GM18861 (cell line): Measurements from ENCODE around the gene B3GNT5.

Experiments
- ATAC-seq: cut with Tn5 transposase; IDR thresholded peaks from one replicate; pipeline ENCODE4 v1.9.1; 2021; ENCODE audit not compliant: unreplicated experiment

B3GNT5 gene

GRCh38 chr3:183287301-183287971, 34.4 kb downstream of the B3GNT5 start:
- ATAC-seq = no peak

- no peak for ATAC-seq
Observed at GRCh38 chr3:183288117-183288516, 35.1 kb downstream of the B3GNT5 start.

GRCh38 chr3:183290216-183290615, 37.2 kb downstream of the B3GNT5 start:
- no peak for ATAC-seq

GRCh38 chr3:183291497-183292031, 38.5 kb downstream of the B3GNT5 start:
- no peak for ATAC-seq

GRCh38 chr3:183293966-183294365, 40.9 kb downstream of the B3GNT5 start:
- no peak for ATAC-seq

- no peak for ATAC-seq
Observed at GRCh38 chr3:183295211-183295610, 42.2 kb downstream of the B3GNT5 start.

- no peak for ATAC-seq
Observed at GRCh38 chr3:183296944-183297343, 43.9 kb downstream of the B3GNT5 start.

- no peak for ATAC-seq
Observed at GRCh38 chr3:183298701-183299153, 45.7 kb downstream of the B3GNT5 start.

- ATAC-seq = no peak
Observed at GRCh38 chr3:183299976-183300375, 46.9 kb downstream of the B3GNT5 start.

- ATAC-seq = no peak
Observed at GRCh38 chr3:183300996-183301562, 48.0 kb downstream of the B3GNT5 start.

- no peak for ATAC-seq
Observed at GRCh38 chr3:183301937-183302580, 49.0 kb downstream of the B3GNT5 start.

GRCh38 chr3:183303690-183304089, 50.6 kb downstream of the B3GNT5 start:
- ATAC-seq = no peak

GRCh38 chr3:183306798-183307671, 54.0 kb downstream of the B3GNT5 start:
- ATAC-seq = no peak

- ATAC-seq = no peak
Observed at GRCh38 chr3:183307749-183308148, 54.7 kb downstream of the B3GNT5 start.

GRCh38 chr3:183308751-183309150, 55.7 kb downstream of the B3GNT5 start:
- no peak for ATAC-seq

GRCh38 chr3:183309276-183309675, 56.2 kb downstream of the B3GNT5 start:
- no peak for ATAC-seq

- ATAC-seq = no peak
Observed at GRCh38 chr3:183310936-183311335, 57.9 kb downstream of the B3GNT5 start.

GRCh38 chr3:183312433-183312832, 59.4 kb downstream of the B3GNT5 start:
- ATAC-seq = no peak

GRCh38 chr3:183313351-183313750, 60.3 kb downstream of the B3GNT5 start:
- no peak for ATAC-seq

- no peak for ATAC-seq
Observed at GRCh38 chr3:183313764-183314163, 60.7 kb downstream of the B3GNT5 start.

GRCh38 chr3:183315739-183316138, 62.7 kb downstream of the B3GNT5 start:
- no peak for ATAC-seq
